Bronchial epithelial cell (primary cell): ENCODE results near the gene PIK3R5. TPM values are rescaled to one million over a fixed set of nuclear protein-coding genes. Genes with fewer than 3 reads are reported as not detected.

Source experiments
- DNase-seq: peaks from one replicate; pipeline ENCODE4 v3.0.0-alpha.2; 2010; ENCODE audit warnings: low read depth
- FAIRE-seq: peaks from 2 replicates; lab custom pipeline; 2011; peaks lifted over from hg19 to GRCh38; lab: Jason Lieb, UNC
- H3K27me3 ChIP-seq: 2 replicates; pipeline ENCODE4 v1.5.1; 2011; ENCODE audit warnings: low read length; ENCODE audit not compliant: control insufficient read depth, insufficient read depth
- H3K36me3 ChIP-seq: 2 replicates; pipeline ENCODE4 v1.5.1; 2011; ENCODE audit warnings: low read length; ENCODE audit not compliant: control insufficient read depth, insufficient read depth
- H3K4me3 ChIP-seq: 2 replicates; pipeline ENCODE4 v1.5.1; 2011; ENCODE audit warnings: mild to moderate bottlenecking, low read depth, low read length, control low read depth
- total RNA-seq: library from RNA; depleted of rRNA; stranded (reverse); fragments of >200 nt; gene quantifications from 2 replicates; pipeline ENCODE4 v1.2.1, GENCODE V29; 2014
- TF ChIP-seq, protein P1 (sequence below): IDR thresholded peaks from 2 replicates; pipeline ENCODE4 v1.5.1; 2011; ENCODE audit warnings: mild to moderate bottlenecking, moderate library complexity, low read length, control low read depth, inconsistent platforms; ENCODE audit not compliant: insufficient read depth, severe bottlenecking

The PIK3R5 gene
- total RNA-seq, 1 donor from 2014 or later = not detected

DNA sequence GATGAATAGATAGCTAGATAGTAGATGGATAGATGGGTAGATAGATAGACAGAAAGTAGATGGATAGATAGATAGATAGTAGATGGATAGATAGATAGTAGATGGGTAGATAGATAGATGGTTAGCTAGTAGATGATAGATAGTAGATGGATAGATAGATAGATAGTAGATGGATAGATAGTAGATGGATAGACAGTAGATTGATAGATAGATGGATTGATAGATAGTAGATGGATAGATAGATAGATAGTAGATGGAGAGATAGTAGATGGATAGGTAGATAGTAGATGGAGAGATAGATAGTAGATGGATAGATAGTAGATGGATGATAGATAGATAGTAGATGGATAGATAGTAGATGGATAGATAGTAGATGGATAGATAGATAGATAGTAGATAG lies 40.4 kb downstream of the PIK3R5 start:
- no peak for FAIRE-seq
- Histone ChIP-seq H3K4me3 (no peak overlapping the region), H3K36me3 (no peaks in the 10 kb centered on the region), H3K27me3 (no peaks in the 10 kb centered on the region)
- TF ChIP-seq, protein P1, sequence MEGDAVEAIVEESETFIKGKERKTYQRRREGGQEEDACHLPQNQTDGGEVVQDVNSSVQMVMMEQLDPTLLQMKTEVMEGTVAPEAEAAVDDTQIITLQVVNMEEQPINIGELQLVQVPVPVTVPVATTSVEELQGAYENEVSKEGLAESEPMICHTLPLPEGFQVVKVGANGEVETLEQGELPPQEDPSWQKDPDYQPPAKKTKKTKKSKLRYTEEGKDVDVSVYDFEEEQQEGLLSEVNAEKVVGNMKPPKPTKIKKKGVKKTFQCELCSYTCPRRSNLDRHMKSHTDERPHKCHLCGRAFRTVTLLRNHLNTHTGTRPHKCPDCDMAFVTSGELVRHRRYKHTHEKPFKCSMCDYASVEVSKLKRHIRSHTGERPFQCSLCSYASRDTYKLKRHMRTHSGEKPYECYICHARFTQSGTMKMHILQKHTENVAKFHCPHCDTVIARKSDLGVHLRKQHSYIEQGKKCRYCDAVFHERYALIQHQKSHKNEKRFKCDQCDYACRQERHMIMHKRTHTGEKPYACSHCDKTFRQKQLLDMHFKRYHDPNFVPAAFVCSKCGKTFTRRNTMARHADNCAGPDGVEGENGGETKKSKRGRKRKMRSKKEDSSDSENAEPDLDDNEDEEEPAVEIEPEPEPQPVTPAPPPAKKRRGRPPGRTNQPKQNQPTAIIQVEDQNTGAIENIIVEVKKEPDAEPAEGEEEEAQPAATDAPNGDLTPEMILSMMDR = no peak
- no peak for DNase-seq

DNA sequence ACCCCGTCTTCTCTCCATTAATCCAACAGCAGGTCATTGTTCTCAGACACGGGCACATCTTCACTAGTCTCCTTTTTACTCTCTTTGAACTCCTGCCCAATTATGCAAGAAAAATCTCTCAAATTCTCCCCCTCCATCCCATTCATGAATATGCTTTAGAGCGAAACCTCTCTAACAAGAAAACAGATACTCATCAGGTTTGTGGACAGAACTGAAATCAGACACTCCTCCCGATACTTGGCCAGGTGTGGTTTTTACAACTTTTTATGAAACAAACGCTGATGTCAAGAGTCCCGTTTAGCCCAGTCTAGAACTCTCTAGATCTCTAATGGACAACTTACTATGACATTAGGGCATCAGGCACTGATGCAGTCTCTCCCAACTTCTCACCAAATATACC lies 40.9 kb downstream of the PIK3R5 start:
- Histone ChIP-seq H3K4me3 (no peak overlapping the region), H3K36me3 (no peaks in the 10 kb centered on the region), H3K27me3 (no peaks in the 10 kb centered on the region)
- DNase-seq = no peak
- TF ChIP-seq, protein P1 = no peak
- no peak for FAIRE-seq

DNA sequence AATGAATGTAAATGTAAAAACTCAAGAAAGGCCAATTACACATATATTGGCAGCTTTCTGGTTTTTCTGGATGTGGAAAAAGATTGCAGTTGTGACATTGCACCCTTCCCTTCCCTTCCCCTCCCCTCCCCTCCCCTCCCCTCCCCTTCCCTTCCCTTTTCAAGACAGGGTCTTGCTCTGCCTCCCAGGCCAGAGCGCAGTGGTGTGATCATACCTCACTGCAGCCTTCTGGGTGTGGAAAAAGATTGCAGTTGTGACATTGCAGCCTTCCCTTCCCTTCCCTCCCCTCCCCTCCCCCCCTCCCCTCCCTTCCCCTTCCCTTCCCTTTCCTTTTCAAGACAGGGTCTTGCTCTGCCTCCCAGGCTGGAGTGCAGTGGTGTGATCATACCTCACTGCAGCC lies 41.7 kb downstream of the PIK3R5 start:
- DNase-seq = no peak
- no peaks in the 10 kb centered on the region for H3K27me3 ChIP-seq
- no peak for FAIRE-seq
- no peak overlapping the region for H3K4me3 ChIP-seq
- TF ChIP-seq, protein P1 = no peak
- no peaks in the 10 kb centered on the region for H3K36me3 ChIP-seq

DNA sequence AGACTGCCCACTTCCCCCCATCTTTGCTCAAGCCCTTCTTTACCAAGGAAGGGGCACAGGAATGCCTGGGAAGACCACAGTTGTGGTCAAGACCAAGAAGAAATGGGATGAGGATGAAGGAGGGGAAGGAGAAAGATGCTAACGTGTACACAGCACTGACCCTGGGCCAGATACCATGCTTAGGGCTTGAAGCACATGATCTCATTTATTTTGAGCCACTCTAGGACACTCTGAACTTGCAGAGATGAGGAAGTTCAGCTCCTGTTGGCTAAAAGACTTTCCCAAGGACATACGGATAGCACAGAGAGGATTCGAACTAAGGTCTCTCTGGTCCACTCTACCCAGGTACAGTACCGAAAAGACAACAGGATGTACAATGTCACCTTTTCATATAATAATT lies 42.6 kb downstream of the PIK3R5 start:
- DNase-seq (no peak), FAIRE-seq (no peak)
- Histone ChIP-seq H3K27me3 (no peaks in the 10 kb centered on the region), H3K4me3 (no peak overlapping the region), H3K36me3 (no peaks in the 10 kb centered on the region)
- TF ChIP-seq, protein P1 = no peak

DNA sequence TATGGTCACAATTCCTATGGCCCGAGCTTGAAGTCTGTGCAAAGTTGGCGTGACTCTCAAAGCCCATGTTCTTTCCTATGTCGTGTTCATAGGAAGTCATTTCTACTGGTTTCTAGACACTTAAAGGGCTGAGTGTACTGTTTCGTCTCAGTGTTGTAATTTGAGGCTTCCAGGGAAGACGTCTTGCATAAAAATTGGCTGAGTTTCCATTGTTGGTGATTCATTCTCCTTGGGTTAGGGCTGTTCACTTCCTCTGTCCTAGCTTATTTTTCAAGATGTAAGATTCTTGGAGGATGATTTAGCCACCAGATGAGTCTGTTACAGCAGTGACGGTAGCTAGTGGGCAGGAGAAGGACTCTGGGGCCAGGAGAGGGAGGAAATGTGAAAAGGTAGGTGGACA lies 43.1 kb downstream of the PIK3R5 start:
- TF ChIP-seq, protein P1 = no peak
- DNase-seq = peak; percentile 92
- FAIRE-seq = no peak
- Histone ChIP-seq H3K27me3 (no peaks in the 10 kb centered on the region), H3K36me3 (no peaks in the 10 kb centered on the region), H3K4me3 (no peak overlapping the region)

DNA sequence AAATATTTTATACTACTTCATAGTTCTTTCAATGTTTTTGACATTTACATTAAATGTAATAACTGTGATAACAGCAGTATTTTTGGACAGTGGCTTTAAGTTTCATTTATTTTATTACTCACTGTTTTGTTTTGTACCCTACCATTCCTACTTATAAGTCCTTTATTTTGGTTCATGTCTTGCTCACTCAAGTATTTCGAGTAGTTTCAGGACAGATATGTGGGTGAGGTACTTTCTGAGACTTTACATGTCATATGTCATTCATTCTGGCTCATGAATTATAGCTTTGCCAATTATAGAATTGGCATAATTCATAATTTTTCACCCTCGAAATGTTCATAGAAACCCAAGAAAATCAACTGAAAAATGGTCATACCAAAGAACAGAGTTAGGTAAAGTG lies 44.4 kb downstream of the PIK3R5 start:
- Histone ChIP-seq H3K36me3 (no peaks in the 10 kb centered on the region), H3K4me3 (no peak overlapping the region), H3K27me3 (no peaks in the 10 kb centered on the region)
- DNase-seq (no peak), FAIRE-seq (no peak)
- TF ChIP-seq, protein P1 = no peak
